Dedifferentiated amniotic fluid mesenchymal stem cell (primary cell): ENCODE measurements around the gene UTP14A.
A peak's percentile ranks its signal among the peaks of the same experiment; 100 is the strongest.
"Not testable (repeated sequence)": the region's sequence is repeated elsewhere in the genome, so short reads cannot be mapped to it uniquely, and the experiment has no call there.

Source experiments
- DNase-seq: peaks from one replicate; pipeline ENCODE4 v3.0.0-alpha.2; 2016; ENCODE audit errors: extremely low spot score

Gene UTP14A, protein sequence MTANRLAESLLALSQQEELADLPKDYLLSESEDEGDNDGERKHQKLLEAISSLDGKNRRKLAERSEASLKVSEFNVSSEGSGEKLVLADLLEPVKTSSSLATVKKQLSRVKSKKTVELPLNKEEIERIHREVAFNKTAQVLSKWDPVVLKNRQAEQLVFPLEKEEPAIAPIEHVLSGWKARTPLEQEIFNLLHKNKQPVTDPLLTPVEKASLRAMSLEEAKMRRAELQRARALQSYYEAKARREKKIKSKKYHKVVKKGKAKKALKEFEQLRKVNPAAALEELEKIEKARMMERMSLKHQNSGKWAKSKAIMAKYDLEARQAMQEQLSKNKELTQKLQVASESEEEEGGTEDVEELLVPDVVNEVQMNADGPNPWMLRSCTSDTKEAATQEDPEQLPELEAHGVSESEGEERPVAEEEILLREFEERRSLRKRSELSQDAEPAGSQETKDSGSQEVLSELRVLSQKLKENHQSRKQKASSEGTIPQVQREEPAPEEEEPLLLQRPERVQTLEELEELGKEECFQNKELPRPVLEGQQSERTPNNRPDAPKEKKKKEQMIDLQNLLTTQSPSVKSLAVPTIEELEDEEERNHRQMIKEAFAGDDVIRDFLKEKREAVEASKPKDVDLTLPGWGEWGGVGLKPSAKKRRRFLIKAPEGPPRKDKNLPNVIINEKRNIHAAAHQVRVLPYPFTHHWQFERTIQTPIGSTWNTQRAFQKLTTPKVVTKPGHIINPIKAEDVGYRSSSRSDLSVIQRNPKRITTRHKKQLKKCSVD

DNA sequence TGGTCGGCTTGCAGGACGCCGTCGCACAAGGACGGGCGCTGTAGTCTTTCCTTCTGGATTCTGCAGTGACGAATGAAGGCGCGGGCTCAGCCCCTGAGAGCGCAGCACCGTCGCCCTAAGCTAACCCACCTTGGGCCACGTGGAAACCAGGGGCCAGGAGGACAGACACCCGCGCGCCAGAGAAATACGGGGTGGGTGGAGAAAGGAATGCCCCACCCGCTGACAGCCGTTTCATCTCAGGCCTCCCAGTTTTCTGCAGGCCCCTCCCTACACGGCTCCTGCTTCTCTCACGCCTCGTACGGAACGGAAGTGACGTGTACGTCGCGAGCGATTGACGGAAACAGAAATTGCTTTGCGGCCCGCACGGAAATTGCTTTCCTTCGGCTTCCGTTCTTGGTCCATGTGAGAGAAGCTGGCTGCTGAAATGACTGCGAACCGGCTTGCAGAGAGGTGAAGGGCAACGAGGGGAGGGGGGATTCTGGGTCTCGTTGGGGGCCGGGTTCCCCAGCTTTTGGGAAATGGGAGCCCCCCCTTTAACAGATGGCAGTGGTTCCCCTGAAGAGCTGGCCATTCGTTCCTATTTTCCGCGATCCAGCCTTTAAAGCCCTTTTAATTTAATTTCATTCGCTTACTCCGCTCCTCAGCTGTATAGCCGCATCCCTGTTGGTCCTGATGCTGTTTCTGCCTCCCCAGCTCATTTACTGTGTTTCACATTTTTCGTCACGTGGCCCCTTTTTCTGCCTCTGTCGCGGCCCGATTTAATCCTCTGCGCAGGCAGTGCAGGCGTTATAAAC lies at the start of gene UTP14A:
Gene UTP14A, plus strand, starts transcription at position 378 of the 794 bp plus-strand sequence. Its CDS starts 47 bp downstream, at position 425.
- peak; percentile 86 for DNase-seq

DNA sequence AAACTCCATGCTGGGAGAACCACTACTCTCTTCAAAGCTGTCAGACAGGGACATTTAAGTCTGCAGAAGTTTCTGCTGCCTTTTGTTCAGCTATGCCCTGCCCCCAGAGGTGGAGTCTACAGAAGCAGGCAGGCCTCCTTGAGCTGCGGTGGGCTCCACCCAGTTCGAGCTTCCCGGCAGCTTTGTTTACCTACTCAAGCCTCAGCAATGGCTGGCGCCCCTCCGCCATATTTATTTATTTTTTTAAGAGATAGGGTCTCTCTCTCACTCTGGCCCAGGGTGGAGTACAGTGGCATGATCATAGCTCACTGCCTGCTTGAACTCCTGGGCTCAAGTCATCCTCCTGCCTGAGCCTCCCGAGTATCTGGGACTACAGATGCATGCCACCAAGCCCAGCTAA lies 46.8 kb upstream of the UTP14A start:
- DNase-seq, result not testable (repeated sequence)

DNA sequence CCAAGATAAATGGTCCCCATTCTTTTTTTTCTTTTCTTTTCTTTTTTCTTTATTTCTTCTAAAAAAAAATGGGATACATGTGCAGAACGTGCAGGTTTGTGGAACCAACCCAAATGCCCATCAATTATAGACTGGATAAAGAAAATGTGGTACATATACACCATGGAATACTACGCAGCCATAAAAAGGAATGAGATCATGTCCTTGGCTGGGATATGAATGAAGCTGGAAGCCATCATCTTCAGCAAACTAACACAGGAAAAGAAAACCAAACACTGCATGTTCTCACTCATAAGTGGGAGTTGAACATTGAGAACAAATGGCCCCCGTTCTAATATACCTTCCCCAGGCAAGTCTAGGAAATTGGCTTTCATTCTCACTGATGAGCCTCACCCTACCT lies 39.6 kb upstream of the UTP14A start:
- not testable (repeated sequence) for DNase-seq

DNA sequence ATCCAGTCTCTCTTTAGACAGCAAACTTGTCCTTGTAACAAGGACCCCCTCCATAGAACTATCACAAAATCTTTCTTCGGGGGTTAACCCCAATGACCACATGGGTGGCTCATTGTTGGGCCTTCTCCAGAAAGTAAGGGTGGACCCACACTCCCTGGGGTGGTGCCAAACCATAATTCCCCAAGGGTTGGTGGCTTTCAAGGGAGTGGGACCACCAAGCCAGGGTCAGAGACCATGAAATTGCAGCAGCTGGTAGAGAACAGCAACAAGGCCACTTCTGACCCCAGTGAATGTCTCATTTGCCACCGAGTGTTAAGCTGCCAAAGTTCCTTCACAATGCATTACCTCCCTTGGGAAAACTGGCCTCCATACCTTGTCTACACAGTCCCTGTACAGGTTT lies 33.4 kb upstream of the UTP14A start:
- DNase-seq, result no peak

DNA sequence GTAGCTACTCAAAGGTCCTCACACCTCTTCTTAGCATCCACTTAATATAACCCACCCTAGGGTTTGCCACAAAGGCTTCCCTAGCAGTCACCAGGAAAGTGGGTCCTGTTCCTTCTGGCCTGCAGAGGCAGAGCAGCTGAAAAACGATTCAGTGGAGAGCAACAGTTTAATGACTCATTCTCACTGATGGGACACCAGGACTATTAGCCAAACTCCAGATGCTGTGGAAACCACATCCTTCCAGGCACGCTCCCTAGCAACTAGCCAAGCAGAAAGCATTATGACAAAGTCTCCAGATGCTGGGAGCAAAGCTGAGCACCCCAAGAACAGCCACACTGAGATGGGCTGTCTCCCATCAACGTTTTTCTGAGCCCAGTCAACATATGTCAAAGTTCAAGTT lies 30.3 kb upstream of the UTP14A start:
- no peak for DNase-seq

DNA sequence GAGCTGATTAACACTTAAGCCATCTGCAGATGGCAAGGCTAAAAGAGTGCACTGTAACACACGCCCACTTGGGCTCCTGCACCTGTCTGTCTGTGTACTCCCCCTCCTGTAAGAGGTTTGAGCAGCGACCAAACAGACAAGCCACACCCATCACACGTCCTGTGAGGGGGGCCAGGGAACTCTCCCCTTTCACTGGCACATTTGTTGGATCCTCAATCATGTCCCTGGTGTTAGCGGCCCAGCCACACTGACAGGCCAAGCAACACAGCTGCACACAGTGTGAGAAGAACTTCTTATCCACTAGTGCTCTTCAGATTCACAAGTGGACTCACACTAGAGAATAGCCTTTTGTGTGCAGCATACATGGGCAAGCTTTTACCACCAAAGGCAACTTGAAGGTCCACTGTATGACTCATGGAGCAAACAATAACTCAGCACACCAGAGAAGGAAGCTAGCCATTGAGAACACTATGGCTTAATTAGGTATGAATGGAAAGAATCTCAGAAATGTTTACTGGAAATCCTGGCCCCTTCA lies 29.1 kb upstream of the UTP14A start:
- DNase-seq, result no peak

DNA sequence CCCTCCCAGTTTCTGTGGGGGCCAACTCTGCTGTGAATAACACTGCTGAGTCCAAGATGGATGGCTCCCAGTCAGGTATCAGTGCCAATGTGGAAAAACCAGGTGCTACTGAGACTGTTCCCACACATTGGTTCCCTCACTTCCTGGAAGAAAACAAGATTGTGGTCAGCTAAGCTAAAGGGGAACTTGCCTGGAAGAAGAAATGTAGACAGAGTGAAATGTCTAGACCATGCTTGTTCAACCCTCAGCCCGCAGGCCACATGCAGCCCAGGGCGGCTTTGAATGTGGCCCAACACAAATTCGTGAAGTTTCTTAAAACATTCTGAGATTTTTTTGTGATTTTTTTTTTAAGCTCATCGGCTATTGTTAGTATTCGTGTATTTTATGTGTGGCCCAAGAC lies 28.6 kb upstream of the UTP14A start:
- DNase-seq, result no peak

DNA sequence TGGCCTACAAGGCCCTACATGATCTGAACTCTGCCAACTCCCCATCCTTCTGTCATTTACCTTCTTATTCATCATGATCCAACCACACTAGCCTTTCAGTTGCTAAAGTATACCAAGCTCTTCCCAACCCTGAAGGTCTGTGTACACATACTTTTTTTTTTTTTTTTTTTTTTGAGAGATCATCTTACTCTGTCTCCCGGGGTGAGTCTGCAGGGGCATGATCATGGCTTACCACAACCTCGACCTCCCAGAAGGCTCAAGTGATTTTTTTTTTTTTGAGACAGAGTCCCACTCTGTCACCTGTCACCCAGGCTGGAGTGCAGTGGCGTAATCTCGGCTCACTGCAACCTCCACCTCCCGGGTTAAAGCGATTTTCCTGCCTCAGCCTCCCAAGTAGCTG lies 5.9 kb upstream of the UTP14A start:
- DNase-seq, result no peak

DNA sequence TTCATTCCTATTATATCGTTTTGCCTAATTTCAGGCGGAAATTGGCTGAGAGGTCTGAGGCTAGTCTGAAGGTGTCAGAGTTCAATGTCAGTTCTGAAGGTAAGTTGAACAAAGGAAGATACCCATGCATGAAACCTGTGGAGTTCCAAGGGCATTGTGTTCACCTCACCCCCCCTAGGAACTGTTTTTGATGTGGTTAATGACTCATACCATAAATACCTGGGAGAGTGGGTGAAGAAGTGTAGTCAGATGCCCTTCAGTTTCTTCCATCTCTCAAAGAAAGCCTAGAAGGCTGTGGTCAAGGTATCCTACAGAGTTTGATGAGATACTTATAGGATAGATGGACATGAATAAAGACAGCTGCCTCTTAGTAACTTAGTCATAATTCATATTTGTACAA lies 2.7 kb downstream of the UTP14A start:
- no peak for DNase-seq

DNA sequence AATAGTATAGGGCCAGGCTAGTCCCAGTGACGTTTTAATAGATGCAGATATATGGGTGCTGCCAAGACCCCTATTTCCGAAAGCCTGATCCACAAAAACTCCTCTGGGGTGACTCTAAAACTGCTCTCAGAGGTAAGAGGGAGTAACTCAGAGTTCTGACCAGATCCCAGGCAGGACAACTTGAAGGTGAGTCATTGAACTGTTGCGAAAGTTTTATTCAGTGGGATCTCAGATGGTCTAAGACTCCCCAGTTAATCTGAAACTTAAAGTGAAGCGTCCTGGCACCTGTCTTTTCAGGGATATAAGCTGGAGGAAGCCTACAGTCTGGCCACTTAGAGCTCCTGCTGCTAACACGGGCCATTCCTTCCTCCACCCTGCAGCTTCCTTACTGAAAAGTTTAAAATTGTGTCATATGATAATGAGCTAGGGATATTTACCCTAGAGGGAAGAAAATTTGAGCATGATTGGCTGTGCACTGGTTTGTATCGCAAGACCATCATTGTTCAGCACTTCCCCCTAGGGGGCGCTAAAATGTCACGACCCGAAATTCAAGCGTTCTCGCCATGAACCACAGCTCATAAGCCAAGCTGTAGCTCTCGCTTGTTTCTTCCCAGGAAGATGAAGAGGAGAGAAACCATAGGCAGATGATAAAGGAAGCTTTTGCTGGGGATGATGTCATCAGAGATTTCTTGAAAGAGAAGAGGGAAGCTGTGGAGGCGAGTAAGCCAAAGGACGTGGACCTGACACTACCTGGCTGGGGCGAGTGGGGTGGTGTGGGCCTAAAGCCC lies 19.5 kb downstream of the UTP14A start:
- DNase-seq, result peak; percentile 71

DNA sequence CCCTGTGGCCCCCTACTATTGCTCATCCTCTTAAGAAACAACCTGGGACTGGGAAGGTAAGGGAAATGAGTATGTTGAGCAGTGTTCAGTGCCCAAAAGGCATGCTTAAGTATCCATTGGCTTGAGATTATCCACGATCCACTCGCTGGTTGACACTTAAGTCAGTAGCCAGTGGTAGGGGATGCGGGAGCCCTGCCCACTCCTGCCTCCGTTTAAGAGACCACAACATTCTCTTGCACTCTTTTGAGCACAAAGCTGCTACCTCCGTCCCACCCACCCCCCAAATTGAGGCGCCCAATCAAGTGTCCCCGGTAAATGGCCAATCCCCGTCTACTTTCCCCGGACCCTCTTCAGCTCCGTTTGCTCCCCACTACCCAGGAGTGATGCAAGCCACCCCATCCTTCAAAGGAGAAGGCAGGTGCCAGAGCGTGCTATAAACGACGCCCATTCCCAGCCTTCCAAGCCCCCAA lies 25.0 kb downstream of the UTP14A start:
- DNase-seq, result no peak

DNA sequence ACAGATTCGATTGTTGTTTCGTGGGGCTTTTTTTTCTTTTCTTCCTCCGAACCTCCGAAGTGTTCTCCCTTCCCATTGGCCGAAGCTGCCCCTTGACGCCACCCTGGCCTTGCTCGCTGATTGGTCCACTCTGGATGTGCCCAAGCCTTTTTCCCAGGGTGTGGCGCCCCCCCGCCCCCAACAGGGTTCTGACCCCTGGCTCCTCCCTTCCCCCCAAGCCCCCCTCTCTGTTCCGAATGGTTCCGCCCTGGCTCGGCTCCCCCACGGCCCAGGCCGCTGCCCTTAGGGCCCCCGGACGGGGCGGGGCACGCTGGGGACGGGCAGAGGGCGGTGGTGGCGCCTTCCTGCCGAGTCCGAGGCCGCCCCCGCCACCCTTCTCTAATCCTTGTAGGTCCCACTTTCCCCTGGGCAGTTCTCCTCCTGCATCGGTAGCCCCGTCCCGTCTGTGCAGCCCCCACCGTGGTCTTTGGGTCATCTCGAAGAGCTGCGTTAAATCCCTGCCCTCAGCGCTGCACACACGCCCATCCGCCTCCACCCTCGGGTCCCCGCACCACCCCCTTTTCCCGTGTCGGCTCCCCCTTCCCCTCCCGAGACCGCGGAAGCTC lies 25.5 kb downstream of the UTP14A start:
- peak; percentile 85 for DNase-seq

DNA sequence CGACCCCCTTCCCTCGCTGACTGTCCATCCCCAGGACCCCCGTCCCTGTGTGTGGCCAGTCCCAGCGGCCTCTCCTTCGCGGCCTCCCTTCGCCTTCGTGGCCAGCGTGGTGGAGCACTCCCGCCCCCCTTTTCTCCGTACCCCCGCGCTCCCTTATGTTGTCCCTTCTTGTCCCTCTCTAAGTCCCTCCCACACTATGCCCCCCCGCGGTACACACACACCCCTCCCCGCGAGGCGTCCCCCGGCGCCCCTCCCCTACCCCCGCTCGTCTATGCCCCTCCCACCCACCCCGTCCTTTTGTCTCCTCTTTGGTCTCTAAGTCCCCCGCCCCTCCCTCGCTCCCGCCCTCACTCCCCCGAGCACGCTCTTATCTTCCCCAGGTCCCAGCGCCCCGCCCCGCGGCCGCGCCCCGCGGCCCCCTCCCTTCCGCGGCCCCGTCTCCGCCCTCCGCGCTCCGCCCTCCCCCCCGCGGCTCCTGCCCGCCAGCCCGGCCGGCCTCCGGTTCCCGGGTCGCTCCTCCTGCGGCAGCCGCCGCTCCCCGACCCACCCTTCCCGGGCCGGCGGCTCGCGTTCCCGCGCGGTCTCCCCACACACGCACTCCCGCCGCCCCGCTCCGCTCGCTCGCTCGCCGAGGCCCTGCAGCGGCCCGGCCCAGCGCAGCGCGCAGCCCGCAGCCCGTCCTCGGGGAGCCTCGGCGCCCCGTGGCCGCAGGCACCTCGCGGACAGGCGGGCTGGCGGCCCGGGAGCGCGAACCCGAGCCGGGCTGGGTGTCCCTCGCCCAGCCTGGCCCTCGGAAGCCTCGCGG lies 26.3 kb downstream of the UTP14A start:
- peak; percentile 63 for DNase-seq

DNA sequence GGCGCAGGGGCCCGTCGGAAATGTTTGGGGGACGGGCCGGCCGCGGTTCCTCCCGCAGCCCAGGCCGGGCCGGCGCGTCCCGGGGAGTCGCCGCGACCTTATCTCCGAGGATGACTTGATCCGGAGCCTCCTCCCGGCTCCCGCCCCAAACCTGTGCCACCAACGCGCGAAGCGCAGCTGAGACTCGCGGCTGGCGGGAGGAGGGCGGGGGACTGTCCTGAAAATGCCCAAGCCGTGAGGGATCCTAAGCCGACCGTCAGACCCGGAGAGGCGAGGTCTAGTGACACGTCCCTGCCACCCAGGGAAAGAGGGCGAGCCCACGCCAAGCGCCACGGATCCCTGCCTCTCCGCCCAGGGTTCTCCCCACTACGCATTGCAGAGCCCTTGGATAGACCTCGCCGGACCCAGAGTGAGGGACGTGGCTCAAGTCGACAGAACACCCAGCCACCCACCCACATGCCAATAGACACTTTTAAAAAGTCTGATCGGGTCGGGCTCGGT lies 26.9 kb downstream of the UTP14A start:
- no peak for DNase-seq

DNA sequence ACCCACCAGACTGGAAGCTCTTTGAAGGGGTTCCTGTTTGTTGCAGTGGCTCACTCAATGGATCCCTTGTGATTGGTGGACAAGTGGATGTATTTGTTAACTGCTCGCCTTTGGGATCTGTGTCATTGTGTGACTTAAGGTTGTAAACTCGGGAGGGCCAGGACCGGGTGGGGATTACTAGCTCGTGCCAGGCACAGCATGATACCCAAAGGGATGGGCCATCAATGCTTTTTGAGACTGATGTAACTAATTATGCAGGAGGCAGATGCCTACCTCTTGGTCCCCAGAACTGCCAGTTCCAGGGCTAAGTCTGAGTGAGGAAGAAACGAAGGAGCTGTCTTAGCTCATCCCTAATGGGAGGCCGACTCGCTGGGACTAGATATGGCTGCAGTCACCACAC lies 27.7 kb downstream of the UTP14A start:
- DNase-seq, result no peak

DNA sequence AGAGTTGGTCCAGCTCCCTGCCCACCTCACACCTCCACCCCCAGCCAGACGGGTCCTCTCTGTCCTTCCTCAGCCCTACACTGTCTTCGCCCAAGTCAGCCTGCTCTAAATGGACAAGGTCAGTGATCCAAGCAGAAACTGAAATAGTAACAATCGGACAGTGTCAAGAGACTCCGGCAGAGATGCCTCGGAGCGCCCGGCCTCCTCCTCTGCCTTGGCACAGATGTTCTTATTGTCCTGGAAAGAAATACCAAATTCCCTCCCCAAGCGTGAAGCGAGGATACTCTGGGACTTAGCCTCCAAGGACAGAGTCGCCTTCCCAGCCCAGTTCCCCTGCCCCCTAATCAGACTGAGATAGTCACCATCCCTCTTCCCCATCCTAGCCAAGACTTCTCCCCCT lies 28.5 kb downstream of the UTP14A start:
- DNase-seq, result no peak

DNA sequence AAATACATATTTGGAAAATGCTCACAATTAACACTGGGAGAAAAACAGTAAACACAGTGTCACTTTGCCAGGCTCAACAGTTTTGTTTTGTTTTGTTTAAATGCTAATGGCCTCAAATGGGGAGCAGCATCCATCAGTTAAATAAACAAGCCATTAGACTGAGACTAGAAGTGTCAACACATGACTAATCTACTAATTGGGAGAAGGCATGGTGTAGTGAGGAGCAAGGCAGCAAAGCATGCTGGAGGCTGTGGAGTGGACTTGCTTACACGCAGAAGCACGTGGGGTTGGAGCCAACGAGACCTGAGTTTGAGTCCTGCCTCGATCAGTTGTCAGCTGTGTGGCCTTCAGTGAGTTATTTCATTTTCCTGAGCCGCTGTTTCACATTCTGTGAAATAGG lies 29.0 kb downstream of the UTP14A start:
- DNase-seq, result no peak

DNA sequence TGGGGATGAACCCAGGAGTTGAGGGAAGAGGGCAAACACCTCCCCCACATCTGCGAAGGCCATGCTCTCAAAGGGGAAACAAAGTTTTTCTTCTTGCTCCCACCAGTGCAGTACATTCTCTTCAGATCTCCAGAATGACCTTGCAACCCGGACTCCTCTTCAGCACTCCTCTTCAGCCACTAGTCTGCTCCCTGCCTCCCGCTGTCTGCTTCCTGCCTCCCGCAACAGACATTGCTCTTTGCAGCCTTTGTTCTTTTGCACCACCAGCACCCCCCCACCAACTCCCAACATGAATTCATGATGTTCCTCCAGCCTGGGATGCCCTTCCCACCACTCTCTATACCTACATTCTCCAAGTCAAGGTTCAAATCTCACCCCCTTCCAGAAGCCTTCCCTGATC lies 32.1 kb downstream of the UTP14A start:
- no peak for DNase-seq

DNA sequence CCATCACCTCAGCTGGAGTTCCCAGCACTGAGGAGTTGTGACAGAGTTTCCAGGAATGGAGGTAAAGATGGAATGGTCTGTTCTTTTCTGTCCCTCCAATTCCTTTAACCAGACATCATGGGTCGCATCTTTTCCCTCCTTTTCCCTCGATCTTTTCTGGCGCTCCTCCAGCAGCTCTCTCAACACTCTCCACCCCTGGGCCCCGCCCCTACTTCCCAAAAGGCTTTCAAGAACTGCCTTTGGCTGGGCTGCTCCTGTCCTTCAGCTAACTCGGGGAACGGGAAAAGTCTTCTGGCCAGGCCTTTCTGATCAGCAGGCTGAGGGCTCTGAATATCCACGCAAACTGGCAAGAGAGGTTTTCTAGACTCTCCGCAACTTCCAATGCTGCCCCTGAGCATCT lies 34.0 kb downstream of the UTP14A start:
- DNase-seq, result no peak

DNA sequence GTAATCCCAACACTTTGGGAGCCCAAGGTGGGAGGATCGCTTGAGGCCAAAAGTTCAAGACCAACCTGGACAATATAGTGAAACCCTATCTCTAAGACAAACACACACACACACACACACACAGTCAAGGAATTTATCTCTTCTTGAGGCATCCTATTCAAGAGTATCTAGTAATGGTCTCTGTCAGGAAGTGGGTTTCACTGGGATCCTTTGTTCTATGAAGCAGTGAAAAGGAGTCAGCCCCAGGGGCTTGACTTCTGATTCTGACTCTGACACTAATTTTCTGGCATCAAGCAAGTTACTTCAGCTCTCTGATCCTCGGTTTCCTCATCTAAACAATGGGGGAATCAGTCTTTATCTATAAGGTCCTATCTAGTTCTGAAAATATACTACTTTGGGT lies 34.8 kb downstream of the UTP14A start:
- DNase-seq, result no peak
